Measurements from ENCODE around the gene PIRT.
"Not testable (repeated sequence)": the region's sequence is repeated elsewhere in the genome, so short reads cannot be mapped to it uniquely, and the experiment has no call there.

The PIRT gene

DNA sequence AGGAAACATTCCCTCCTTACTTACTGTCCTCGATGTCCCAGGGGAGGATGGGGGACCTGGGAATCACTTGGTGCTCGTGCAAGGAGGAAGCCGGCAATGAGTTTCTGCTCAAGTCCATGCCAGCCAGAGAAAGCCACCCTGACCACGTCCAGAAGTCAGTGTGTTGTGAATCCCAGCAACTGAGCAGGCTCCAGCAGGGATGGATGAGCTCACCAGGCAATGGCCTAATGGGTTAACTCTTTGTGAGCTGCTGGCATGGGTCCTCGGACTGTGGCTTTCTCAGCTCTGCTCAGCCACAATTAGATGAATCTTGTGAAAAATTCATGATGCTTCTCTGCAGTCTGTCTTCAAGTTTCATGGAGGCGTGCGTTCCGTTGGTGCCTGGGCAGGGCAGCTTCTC, at the start of gene PIRT:
PIRT (minus strand) TSS at position 167 of the 400 bp plus-strand sequence. CDS start 12,442 bp downstream, outside the sequence.
- no peaks in the 10 kb centered on the region for H3K4me1 ChIP-seq
- H3K27ac ChIP-seq = no peak within 1 kb of the TSS
- no peak within 1 kb of the TSS for H3K4me2 ChIP-seq
- TF ChIP-seq Cebpa-rat (IDR thresholded peaks at IDR 0.05) = no peak
- H3K9me3 ChIP-seq (replicated peaks in 1 of 11) = no peaks in the 10 kb centered on the region
- no peak within 1 kb of the TSS for H3K9ac ChIP-seq
- no peaks in the 10 kb centered on the region for H3K36me3 ChIP-seq
- no peak within 1 kb of the TSS for H3K4me3 ChIP-seq
- no peaks in the 10 kb centered on the region for H3K27me3 ChIP-seq
- H4K20me1 ChIP-seq = no peaks in the 10 kb centered on the region

DNA sequence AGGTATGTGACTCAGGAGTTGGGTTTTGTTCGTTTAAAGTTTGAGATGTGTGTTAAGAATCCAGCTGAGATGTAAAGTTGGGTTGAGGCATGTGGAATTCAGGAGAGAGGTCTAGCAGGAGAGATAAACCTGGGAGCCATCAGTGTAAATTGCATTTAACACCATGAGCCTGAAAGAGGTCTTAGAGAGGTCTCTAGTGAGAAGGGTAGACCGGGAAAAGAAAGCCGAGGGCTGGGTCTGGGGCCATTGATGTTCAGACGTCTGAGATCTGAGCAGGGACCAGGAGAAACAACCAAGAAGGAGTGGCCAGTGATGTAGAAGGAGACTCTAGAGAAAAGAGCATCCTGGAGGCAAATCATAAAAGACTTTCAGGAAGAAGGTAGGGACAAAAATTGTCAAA, 44.1 kb upstream of the PIRT start:
- Histone ChIP-seq H3K9me3 (replicated peaks in 1 of 11) (0 out of 22 replicates have a peak, but pooled peaks cover 0 to 3% (median 0%) of the 10 kb centered on the region in 11 experiments), H3K4me2 (no peak overlapping the region), H3K9ac (no peak overlapping the region), H3K27me3 (no peaks in the 10 kb centered on the region), H3K4me3 (no peak overlapping the region), H3K4me1 (peaks cover 0 to 8% (median 5%) of the 10 kb centered on the region in 10 experiments; a peak in 7 of 20 replicates), H3K27ac (no peak overlapping the region), H3K36me3 (no peaks in the 10 kb centered on the region), H4K20me1 (no peaks in the 10 kb centered on the region)
- TF ChIP-seq Cebpa-rat (IDR thresholded peaks at IDR 0.05) = no peak

DNA sequence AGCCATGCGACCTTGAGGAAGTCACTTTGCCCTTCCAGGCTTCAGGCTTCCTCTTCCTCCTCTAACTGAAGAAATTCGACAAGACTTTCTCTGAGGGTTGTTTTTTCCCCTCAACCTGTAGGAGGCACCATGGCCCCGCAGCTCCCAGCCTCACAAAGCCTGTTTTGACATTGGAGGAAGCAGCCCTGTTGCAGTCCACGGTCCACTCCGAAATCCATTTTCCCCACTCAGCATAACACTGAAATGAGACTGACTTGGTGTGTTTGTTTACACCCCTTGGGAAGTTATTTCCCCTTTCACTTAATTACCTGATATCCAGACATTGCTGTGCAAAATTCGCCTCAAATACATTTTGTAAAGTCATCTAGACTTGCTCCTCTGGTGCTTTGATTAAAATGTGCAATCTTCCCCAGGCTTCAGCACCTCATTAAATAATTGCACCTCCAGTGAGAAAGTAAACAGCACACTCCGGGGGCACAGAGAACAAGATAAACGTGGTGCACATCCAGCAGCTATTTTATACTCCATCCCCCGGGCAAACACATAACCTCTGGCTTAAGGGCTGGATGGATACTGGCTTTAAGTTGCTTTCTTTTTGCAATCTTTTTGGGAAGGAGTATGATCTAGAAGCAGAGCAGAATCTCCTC, 41.4 kb upstream of the PIRT start:
- Histone ChIP-seq H3K4me2 (peak overlapping the region in 2 of 11 experiments; percentile 1 to 26; a peak in 2 of 22 replicates), H3K9me3 (replicated peaks in 1 of 11) (no peaks in the 10 kb centered on the region), H3K4me1 (peaks cover 14 to 31% (median 23%) of the 10 kb centered on the region in 10 experiments), H3K27me3 (no peaks in the 10 kb centered on the region), H3K4me3 (no peak overlapping the region), H4K20me1 (peaks cover 0 to 10% (median 0%) of the 10 kb centered on the region in 11 experiments; a peak in 1 of 22 replicates), H3K9ac (no peak overlapping the region), H3K36me3 (no peaks in the 10 kb centered on the region), H3K27ac (no peak overlapping the region)
- TF ChIP-seq Cebpa-rat (IDR thresholded peaks at IDR 0.05) = no peak

GRCh38 chr17:10875984-10876555, 38.2 kb upstream of the PIRT start:
- Histone ChIP-seq H4K20me1 (peaks cover 0 to 10% (median 0%) of the 10 kb centered on the region in 11 experiments; a peak in 1 of 22 replicates), H3K9me3 (replicated peaks in 1 of 11) (no peaks in the 10 kb centered on the region), H3K36me3 (no peaks in the 10 kb centered on the region), H3K4me3 (peak overlapping the region in 2 of 10 experiments; percentile 15 to 43; a peak in 3 of 20 replicates), H3K27ac (peak overlapping the region in 9 of 11 experiments; percentile 2 to 66 (median 26); a peak in 12 of 22 replicates), H3K27me3 (no peaks in the 10 kb centered on the region), H3K4me1 (peaks cover 14 to 51% (median 30%) of the 10 kb centered on the region in 10 experiments), H3K9ac (peak overlapping the region in 4 of 11 experiments; percentile 25 to 48 (median 42); a peak in 8 of 22 replicates), H3K4me2 (peak overlapping the region; percentile 22 to 86 (median 70))
- no peak for TF ChIP-seq Cebpa-rat (IDR thresholded peaks at IDR 0.05)

DNA sequence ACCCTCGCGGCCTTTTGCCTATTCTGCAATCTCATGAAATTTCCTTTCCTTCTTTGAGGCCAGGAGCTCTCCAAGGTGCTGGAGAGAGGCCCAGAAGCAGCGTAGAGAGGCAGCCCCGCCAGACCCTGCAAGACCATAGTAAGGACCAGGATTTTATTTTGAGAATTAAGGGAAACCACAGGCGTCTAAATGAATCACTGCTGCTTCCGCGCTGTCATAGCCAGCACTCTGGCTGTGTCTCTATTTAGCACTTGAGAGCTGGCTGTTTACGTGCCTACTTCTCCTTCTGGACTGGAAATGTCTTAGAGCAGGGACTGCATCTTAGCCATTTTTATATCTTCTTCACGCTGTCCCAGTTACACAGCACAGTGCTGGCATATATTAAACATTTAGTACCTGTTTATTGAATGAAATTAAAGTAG, 37.6 kb upstream of the PIRT start:
- Histone ChIP-seq H3K4me2 (peak overlapping the region; percentile 22 to 86 (median 70)), H3K27me3 (no peaks in the 10 kb centered on the region), H4K20me1 (peaks cover 0 to 10% (median 0%) of the 10 kb centered on the region in 11 experiments; a peak in 1 of 22 replicates), H3K9me3 (replicated peaks in 1 of 11) (no peaks in the 10 kb centered on the region), H3K36me3 (no peaks in the 10 kb centered on the region), H3K4me1 (peaks cover 14 to 51% (median 30%) of the 10 kb centered on the region in 10 experiments), H3K9ac (peak overlapping the region in 3 of 11 experiments; percentile 37 to 48 (median 46); a peak in 6 of 22 replicates), H3K27ac (peak overlapping the region in 9 of 11 experiments; percentile 2 to 66 (median 26); a peak in 12 of 22 replicates), H3K4me3 (peak overlapping the region in 2 of 10 experiments; percentile 15 to 43; a peak in 3 of 20 replicates)
- TF ChIP-seq Cebpa-rat (IDR thresholded peaks at IDR 0.05) = peak in 2 of 11 experiments; percentile 39 to 63; a peak in 2 of 22 replicates

- Histone ChIP-seq H3K9me3 (replicated peaks in 1 of 11) (peaks cover 0 to 8% (median 3%) of the 10 kb centered on the region in 11 experiments; a peak in 6 of 22 replicates), H3K4me2 (peak overlapping the region in 6 of 11 experiments; percentile 7 to 54 (median 46); a peak in 9 of 22 replicates), H4K20me1 (peaks cover 0 to 10% (median 0%) of the 10 kb centered on the region in 11 experiments; a peak in 1 of 22 replicates), H3K36me3 (no peaks in the 10 kb centered on the region), H3K4me3 (no peak overlapping the region), H3K4me1 (peaks cover 14 to 49% (median 26%) of the 10 kb centered on the region in 10 experiments), H3K27ac (no peak overlapping the region), H3K9ac (no peak overlapping the region), H3K27me3 (no peaks in the 10 kb centered on the region)
- TF ChIP-seq Cebpa-rat (IDR thresholded peaks at IDR 0.05) = no peak
Measured at GRCh38 chr17:10871914-10872313, 34.0 kb upstream of the PIRT start.

DNA sequence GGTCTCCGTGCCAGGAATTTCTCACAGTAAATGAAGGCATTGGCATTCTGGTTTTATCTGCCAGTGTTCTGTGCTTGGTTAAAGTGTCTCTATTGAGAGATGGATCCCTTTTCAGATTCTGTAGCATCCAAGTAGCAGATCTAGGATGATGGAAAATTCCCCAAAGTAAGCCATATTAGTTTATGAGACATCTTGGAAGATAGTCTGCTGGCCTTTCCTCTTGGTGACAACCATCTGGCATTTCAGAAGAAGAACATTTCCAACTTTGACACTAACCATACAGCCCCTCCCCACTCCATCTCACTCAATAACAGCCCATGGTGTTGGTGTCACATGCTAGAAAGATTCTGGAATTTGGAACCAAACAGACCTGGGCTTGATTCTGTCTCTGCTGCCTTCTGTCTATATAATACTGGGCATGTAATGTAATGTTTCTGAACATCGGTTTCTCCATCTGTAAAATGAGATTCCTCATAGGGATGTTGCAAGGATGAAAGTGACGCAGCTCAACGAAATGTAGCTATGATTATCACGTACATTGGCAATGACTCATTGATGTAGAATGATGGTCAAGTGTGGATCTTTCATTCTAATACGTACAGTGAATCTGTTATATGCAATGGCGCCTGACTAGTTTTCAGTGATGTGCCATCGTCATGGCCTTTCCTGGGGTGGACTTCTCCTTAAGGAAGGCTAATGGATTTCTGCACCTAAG, 32.6 kb upstream of the PIRT start:
- no peaks in the 10 kb centered on the region for H3K27me3 ChIP-seq
- no peak for TF ChIP-seq Cebpa-rat (IDR thresholded peaks at IDR 0.05)
- no peak overlapping the region for H3K27ac ChIP-seq
- H3K9ac ChIP-seq = no peak overlapping the region
- no peak overlapping the region for H3K4me3 ChIP-seq
- H3K36me3 ChIP-seq = no peaks in the 10 kb centered on the region
- peaks cover 0 to 10% (median 0%) of the 10 kb centered on the region in 11 experiments; a peak in 1 of 22 replicates for H4K20me1 ChIP-seq
- H3K4me1 ChIP-seq = peaks cover 6 to 38% (median 17%) of the 10 kb centered on the region in 10 experiments
- peaks cover 0 to 9% (median 3%) of the 10 kb centered on the region in 11 experiments; a peak in 6 of 22 replicates for H3K9me3 ChIP-seq (replicated peaks in 1 of 11)
- no peak overlapping the region for H3K4me2 ChIP-seq

GRCh38 chr17:10868744-10869143, 30.9 kb upstream of the PIRT start:
- H4K20me1 ChIP-seq; H3K9ac ChIP-seq; H3K36me3 ChIP-seq; H3K4me3 ChIP-seq; H3K9me3 ChIP-seq (replicated peaks in 1 of 11); H3K27ac ChIP-seq; H3K4me2 ChIP-seq; H3K27me3 ChIP-seq: not testable (repeated sequence)
- H3K4me1 ChIP-seq = peaks cover 0 to 20% (median 7%) of the 10 kb centered on the region in 10 experiments; a peak in 12 of 20 replicates

- Histone ChIP-seq H3K9ac (no peak overlapping the region), H4K20me1 (no peaks in the 10 kb centered on the region), H3K9me3 (replicated peaks in 1 of 11) (peaks cover 0 to 16% (median 0%) of the 10 kb centered on the region in 11 experiments; a peak in 3 of 22 replicates), H3K36me3 (no peaks in the 10 kb centered on the region), H3K4me3 (no peak overlapping the region), H3K4me2 (no peak overlapping the region), H3K27ac (no peak overlapping the region), H3K4me1 (no peaks in the 10 kb centered on the region), H3K27me3 (no peaks in the 10 kb centered on the region)
- TF ChIP-seq Cebpa-rat (IDR thresholded peaks at IDR 0.05) = no peak
Measured at GRCh38 chr17:10859051-10859450, 21.2 kb upstream of the PIRT start.
